Peyer's patch (tissue), 4 donors: ENCODE measurements around the gene GPR52. TPM values are rescaled to one million over a fixed set of nuclear protein-coding genes. Genes with fewer than 3 reads are reported as not detected.
"Not testable (repeated sequence)": the region's sequence is repeated elsewhere in the genome, so short reads cannot be mapped to it uniquely, and the experiment has no call there.

Experiments used
- DNase-seq, 3 donors: peaks; one replicate each; pipeline ENCODE4 v3.0.0-alpha.2; 2017 to 2019
- H3K27ac ChIP-seq, 4 donors: fragments of 200-600 bp; sonication (generic); one replicate each; pipeline ENCODE4 v1.5.1; 2016 to 2019
- H3K27me3 ChIP-seq, 2 donors: fragments of 200-600 bp; sonication (generic); one replicate each; pipeline ENCODE4 v1.5.1; 2019
- H3K36me3 ChIP-seq, 3 donors: fragments of 200-600 bp; sonication (generic); one replicate each; pipeline ENCODE4 v1.5.1; 2016 to 2019
- H3K4me1 ChIP-seq, 4 donors: fragments of 200-600 bp; sonication (generic); one replicate each; pipeline ENCODE4 v1.5.1; 2016 to 2019
- H3K4me3 ChIP-seq, 4 donors: fragments of 200-600 bp; sonication (generic); 1 replicate in 3 of 4; 2 replicates in 1 of 4; pipeline ENCODE4 v1.5.1; 2016 to 2019; ENCODE audit warnings: mild to moderate bottlenecking in 1 of 4
- H3K9me3 ChIP-seq, 4 donors: fragments of 200-600 bp; sonication (generic); one replicate each; pipeline ENCODE4 v1.5.1; 2016 to 2019; ENCODE audit warnings: mild to moderate bottlenecking in 1 of 4
- CTCF ChIP-seq, 6 experiments: fragments of 450-650 bp in 4 of 6; fragments of 200-600 bp in 2 of 6; sonication (generic) in 1 of 6; IDR thresholded peaks; one replicate each; pipeline ENCODE4 v1.5.1; 2017 to 2019; ENCODE audit warnings: antibody characterized with exemption in 6 of 6, mild to moderate bottlenecking in 3 of 6, moderate library complexity in 1 of 6
- POLR2A ChIP-seq, 2 donors: fragments of 450-650 bp; IDR thresholded peaks; one replicate each; pipeline ENCODE4 v1.5.1; 2017; ENCODE audit warnings: antibody characterized with exemption in 2 of 2, mild to moderate bottlenecking in 2 of 2, moderate library complexity in 2 of 2
- total RNA-seq, 4 donors: library from RNA; depleted of rRNA; stranded (reverse); fragments of >200 nt; gene quantifications; one replicate each; pipeline ENCODE4 v1.1.0, GENCODE V29; 2016

The GPR52 gene
- total RNA-seq, 4 donors from 2014 or later, result 7.4 to 23.7 (median 12.8) TPM

DNA sequence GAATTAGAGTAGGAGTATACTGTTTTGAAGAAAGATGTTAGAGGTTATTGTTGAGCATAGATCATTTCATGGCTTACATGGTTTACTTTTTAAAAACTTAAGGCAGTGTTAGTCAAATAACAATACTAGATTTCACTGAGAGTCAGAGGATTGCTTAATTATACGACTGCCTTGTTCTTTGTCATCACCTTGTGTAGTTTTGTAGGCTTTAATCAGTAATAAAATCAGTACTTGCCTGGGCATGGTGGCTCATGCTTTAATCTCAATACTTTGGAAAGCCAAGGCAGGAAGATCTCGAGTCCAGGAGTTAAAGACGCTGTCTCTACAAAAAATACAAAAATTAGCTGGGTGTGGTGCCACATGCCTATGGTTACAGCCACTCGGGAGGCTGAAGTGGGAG lies 41.3 kb upstream of the GPR52 start:
- Histone ChIP-seq H3K9me3 (no peaks in the 10 kb centered on the region), H3K27me3 (no peaks in the 10 kb centered on the region), H3K36me3 (no peaks in the 10 kb centered on the region), H3K4me3 (no peak overlapping the region), H3K27ac (no peak overlapping the region), H3K4me1 (no peaks in the 10 kb centered on the region)
- TF ChIP-seq CTCF (IDR thresholded peaks at IDR 0.05), result no peak
- no peak for TF ChIP-seq POLR2A (IDR thresholded peaks at IDR 0.05)
- DNase-seq, result no peak

DNA sequence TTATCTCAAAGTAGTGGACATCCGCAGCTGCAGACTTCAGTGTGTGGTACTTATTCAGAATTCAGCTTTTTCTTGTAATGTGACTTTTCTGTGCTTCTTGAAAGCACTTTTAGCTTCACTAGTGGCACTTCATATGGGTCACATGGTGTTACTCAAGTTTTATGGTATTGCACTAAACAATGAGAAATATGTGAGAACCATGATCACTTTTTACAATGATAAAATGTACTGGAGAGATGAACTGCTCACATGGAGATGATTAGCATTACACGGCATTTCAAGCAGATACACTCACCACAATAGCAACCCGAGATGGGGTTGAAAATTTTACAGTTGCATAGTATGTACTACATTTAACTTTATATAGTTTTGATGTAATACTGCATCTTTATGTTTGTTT lies 40.1 kb upstream of the GPR52 start:
- no peak for DNase-seq
- H3K36me3 ChIP-seq, result no peaks in the 10 kb centered on the region

GRCh38 chr1:174408146-174408545 lies 39.6 kb upstream of the GPR52 start:
- Histone ChIP-seq H3K9me3 (no peaks in the 10 kb centered on the region), H3K4me1 (no peaks in the 10 kb centered on the region), H3K36me3 (no peaks in the 10 kb centered on the region), H3K27ac (no peak overlapping the region), H3K4me3 (no peak overlapping the region), H3K27me3 (no peaks in the 10 kb centered on the region)
- TF ChIP-seq CTCF (IDR thresholded peaks at IDR 0.05), result no peak
- no peak for TF ChIP-seq POLR2A (IDR thresholded peaks at IDR 0.05)
- DNase-seq, result no peak

More for the DNA sequence above, 40.1 kb upstream of the GPR52 start:
- H3K27me3 ChIP-seq, result no peaks in the 10 kb centered on the region
- TF ChIP-seq POLR2A (IDR thresholded peaks at IDR 0.05), result no peak
- no peak overlapping the region for H3K27ac ChIP-seq
- H3K9me3 ChIP-seq, result no peaks in the 10 kb centered on the region
- no peak overlapping the region for H3K4me3 ChIP-seq
- no peaks in the 10 kb centered on the region for H3K4me1 ChIP-seq

DNA sequence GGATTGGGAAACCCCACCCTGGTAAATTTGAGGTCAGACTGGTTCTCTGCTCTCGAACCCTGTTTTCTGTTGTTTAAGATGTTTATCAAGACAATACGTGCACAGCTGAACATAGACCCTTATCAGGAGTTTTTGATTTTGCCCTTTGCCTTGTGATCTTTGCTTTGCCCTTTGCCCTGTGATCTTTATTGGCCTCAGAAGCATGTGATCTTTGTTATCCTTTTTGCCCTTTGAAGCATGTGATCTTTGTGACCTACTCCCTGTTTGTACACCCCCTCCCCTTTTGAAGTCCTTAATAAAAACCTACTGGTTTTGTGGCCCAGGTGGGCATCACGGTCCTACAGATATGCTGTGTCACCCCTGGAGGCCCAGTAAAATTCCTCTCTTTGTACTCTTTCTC lies 38.0 kb upstream of the GPR52 start:
- not testable (repeated sequence) for DNase-seq, H3K36me3 ChIP-seq, H3K4me1 ChIP-seq, H3K4me3 ChIP-seq, H3K27me3 ChIP-seq, H3K27ac ChIP-seq, H3K9me3 ChIP-seq

GRCh38 chr1:174413632-174414031 lies 34.1 kb upstream of the GPR52 start:
- Histone ChIP-seq H3K4me3 (no peak overlapping the region), H3K27me3 (no peaks in the 10 kb centered on the region), H3K9me3 (no peaks in the 10 kb centered on the region), H3K27ac (no peak overlapping the region), H3K36me3 (no peaks in the 10 kb centered on the region), H3K4me1 (no peaks in the 10 kb centered on the region)
- no peak for TF ChIP-seq POLR2A (IDR thresholded peaks at IDR 0.05)
- TF ChIP-seq CTCF (IDR thresholded peaks at IDR 0.05), result no peak
- no peak for DNase-seq

GRCh38 chr1:174414203-174414602 lies 33.6 kb upstream of the GPR52 start:
- Histone ChIP-seq H3K4me3 (no peak overlapping the region), H3K4me1 (no peaks in the 10 kb centered on the region), H3K36me3 (no peaks in the 10 kb centered on the region), H3K27me3 (no peaks in the 10 kb centered on the region), H3K27ac (no peak overlapping the region), H3K9me3 (no peaks in the 10 kb centered on the region)
- DNase-seq, result no peak
- TF ChIP-seq POLR2A (IDR thresholded peaks at IDR 0.05), result no peak
- no peak for TF ChIP-seq CTCF (IDR thresholded peaks at IDR 0.05)

DNA sequence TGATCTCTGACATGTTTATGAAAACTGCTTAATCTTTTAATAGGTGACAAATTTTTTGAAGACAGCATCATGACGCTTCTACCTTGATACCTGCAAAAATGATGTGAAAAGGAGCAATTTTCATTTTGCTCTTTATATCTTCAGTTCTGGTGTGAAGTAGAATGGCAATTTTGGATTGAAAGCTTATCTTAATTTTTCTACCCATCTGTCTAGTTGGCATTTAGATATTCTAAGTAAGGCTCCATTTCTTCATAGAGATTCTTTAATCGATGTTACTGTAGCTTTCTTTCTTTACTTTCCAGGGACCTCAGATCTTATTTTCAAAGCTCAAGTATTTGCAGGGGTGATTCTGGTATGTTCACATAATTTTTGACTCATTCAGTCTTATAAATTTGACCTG lies 32.3 kb upstream of the GPR52 start:
- no peak overlapping the region for H3K27ac ChIP-seq
- H3K9me3 ChIP-seq, result no peaks in the 10 kb centered on the region
- H3K4me3 ChIP-seq, result no peak overlapping the region
- no peaks in the 10 kb centered on the region for H3K36me3 ChIP-seq
- TF ChIP-seq POLR2A (IDR thresholded peaks at IDR 0.05) (no peak), CTCF (IDR thresholded peaks at IDR 0.05) (no peak)
- H3K27me3 ChIP-seq, result no peaks in the 10 kb centered on the region
- DNase-seq, result no peak
- no peaks in the 10 kb centered on the region for H3K4me1 ChIP-seq
